HepG2 (cell line): Measurements from ENCODE around the gene CCDC6.

Experiments used
- ADNP ChIP-seq: sonication (generic); formaldehyde crosslinking; IDR thresholded peaks from 2 replicates; pipeline ENCODE4 v1.4.0; 2020; ENCODE audit warnings: missing genetic modification reagents
- GFI1 ChIP-seq: sonication (generic); formaldehyde crosslinking; IDR thresholded peaks from 2 replicates; pipeline ENCODE4 v1.5.0; 2020; ENCODE audit warnings: missing genetic modification reagents, mild to moderate bottlenecking, borderline replicate concordance
- POLR2A ChIP-seq, 2 experiments: IDR thresholded peaks; 2 replicates each; pipeline ENCODE4 v1.6.1; 2011; ENCODE audit warnings: low read depth in 2 of 2, low read length in 2 of 2, mild to moderate bottlenecking in 1 of 2, moderate library complexity in 1 of 2; ENCODE audit not compliant: insufficient read depth in 1 of 2
- SAFB2 ChIP-seq: sonication (generic); formaldehyde crosslinking; IDR thresholded peaks from 2 replicates; pipeline ENCODE4 v1.5.1; 2020; ENCODE audit warnings: missing genetic modification reagents, low read depth, mild to moderate bottlenecking, borderline replicate concordance
- SKI ChIP-seq: fragments of 450-650 bp; IDR thresholded peaks from one replicate; pipeline ENCODE4 v1.6.1; 2018; ENCODE audit warnings: mild to moderate bottlenecking; ENCODE audit not compliant: partially characterized antibody
- TARDBP ChIP-seq: sonication (generic); formaldehyde crosslinking; IDR thresholded peaks from 2 replicates; pipeline ENCODE4 v1.8.0; 2022; ENCODE audit warnings: mild to moderate bottlenecking, missing genetic modification reagents
- ZSCAN30 ChIP-seq: sonication (generic); formaldehyde crosslinking; IDR thresholded peaks from 2 replicates; pipeline ENCODE4 v1.5.0; 2020; ENCODE audit warnings: mild to moderate bottlenecking, missing genetic modification reagents
- ZSCAN31 ChIP-seq: sonication (generic); formaldehyde crosslinking; IDR thresholded peaks from 2 replicates; pipeline ENCODE4 v1.5.0; 2020; ENCODE audit warnings: low read depth, mild to moderate bottlenecking, missing genetic modification reagents
- TF ChIP-seq, protein P1 (sequence below): sonication (generic); IDR thresholded peaks from 2 replicates; pipeline ENCODE4 v1.6.1; 2016; ENCODE audit warnings: low read depth, borderline replicate concordance
- TF ChIP-seq, protein P2 (sequence below): sonication (generic); formaldehyde crosslinking; IDR thresholded peaks from 2 replicates; pipeline ENCODE4 v1.5.1; 2020; ENCODE audit warnings: mild to moderate bottlenecking, missing genetic modification reagents, moderate library complexity
- TF ChIP-seq, protein P3 (sequence below): sonication (generic); formaldehyde crosslinking; IDR thresholded peaks from 2 replicates; pipeline ENCODE4 v1.8.1; 2023; ENCODE audit warnings: mild to moderate bottlenecking, missing genetic modification reagents, borderline replicate concordance
- TF ChIP-seq, protein P4 (sequence below): sonication (generic); formaldehyde crosslinking; IDR thresholded peaks from 2 replicates; pipeline ENCODE4 v1.8.1; 2023; ENCODE audit warnings: mild to moderate bottlenecking, missing genetic modification reagents
- TF ChIP-seq, protein P5 (sequence below): sonication (generic); formaldehyde crosslinking; IDR thresholded peaks from 2 replicates; pipeline ENCODE4 v1.5.0; 2020; ENCODE audit warnings: mild to moderate bottlenecking, missing genetic modification reagents, moderate library complexity

DNA sequence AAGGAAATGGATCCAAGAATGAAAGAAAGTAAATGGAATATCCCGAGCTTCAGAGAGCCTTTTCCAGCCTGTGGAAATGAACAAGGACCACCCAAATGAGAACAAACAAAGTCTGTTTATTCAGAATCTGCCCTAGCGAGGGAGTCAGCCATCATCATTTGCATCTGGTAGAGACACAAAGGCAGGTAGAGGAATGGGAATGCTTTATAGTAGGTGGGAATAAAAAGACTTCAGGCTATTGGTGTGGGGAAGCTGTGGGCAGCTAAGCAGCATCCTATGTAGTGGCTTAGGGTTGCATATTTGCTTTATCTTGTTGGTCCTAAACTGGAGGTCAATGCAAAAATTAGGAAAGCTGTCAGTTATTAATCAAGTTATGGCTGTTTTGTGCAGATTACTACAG is 143.9 kb downstream of the CCDC6 start:
- TF ChIP-seq ZSCAN31 (CRISPR knock-in tag), result no peak
- TF ChIP-seq, protein P1, sequence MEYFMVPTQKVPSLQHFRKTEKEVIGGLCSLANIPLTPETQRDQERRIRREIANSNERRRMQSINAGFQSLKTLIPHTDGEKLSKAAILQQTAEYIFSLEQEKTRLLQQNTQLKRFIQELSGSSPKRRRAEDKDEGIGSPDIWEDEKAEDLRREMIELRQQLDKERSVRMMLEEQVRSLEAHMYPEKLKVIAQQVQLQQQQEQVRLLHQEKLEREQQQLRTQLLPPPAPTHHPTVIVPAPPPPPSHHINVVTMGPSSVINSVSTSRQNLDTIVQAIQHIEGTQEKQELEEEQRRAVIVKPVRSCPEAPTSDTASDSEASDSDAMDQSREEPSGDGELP, result no peak
- TF ChIP-seq, protein P2, sequence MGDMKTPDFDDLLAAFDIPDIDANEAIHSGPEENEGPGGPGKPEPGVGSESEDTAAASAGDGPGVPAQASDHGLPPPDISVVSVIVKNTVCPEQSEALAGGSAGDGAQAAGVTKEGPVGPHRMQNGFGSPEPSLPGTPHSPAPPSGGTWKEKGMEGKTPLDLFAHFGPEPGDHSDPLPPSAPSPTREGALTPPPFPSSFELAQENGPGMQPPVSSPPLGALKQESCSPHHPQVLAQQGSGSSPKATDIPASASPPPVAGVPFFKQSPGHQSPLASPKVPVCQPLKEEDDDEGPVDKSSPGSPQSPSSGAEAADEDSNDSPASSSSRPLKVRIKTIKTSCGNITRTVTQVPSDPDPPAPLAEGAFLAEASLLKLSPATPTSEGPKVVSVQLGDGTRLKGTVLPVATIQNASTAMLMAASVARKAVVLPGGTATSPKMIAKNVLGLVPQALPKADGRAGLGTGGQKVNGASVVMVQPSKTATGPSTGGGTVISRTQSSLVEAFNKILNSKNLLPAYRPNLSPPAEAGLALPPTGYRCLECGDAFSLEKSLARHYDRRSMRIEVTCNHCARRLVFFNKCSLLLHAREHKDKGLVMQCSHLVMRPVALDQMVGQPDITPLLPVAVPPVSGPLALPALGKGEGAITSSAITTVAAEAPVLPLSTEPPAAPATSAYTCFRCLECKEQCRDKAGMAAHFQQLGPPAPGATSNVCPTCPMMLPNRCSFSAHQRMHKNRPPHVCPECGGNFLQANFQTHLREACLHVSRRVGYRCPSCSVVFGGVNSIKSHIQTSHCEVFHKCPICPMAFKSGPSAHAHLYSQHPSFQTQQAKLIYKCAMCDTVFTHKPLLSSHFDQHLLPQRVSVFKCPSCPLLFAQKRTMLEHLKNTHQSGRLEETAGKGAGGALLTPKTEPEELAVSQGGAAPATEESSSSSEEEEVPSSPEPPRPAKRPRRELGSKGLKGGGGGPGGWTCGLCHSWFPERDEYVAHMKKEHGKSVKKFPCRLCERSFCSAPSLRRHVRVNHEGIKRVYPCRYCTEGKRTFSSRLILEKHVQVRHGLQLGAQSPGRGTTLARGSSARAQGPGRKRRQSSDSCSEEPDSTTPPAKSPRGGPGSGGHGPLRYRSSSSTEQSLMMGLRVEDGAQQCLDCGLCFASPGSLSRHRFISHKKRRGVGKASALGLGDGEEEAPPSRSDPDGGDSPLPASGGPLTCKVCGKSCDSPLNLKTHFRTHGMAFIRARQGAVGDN (CRISPR knock-in tag), result no peak
- no peak for TF ChIP-seq POLR2A (IDR thresholded peaks at IDR 0.05; ENCODE audit: insufficient read depth in 1 of 2, low read depth in 2 of 2, low read length in 2 of 2)
- TF ChIP-seq, protein P3, sequence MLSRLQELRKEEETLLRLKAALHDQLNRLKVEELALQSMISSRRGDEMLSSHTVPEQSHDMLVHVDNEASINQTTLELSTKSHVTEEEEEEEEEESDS (CRISPR knock-in tag), result no peak
- TF ChIP-seq SAFB2 (CRISPR knock-in tag), result no peak
- no peak for TF ChIP-seq SKI
- TF ChIP-seq, protein P4, sequence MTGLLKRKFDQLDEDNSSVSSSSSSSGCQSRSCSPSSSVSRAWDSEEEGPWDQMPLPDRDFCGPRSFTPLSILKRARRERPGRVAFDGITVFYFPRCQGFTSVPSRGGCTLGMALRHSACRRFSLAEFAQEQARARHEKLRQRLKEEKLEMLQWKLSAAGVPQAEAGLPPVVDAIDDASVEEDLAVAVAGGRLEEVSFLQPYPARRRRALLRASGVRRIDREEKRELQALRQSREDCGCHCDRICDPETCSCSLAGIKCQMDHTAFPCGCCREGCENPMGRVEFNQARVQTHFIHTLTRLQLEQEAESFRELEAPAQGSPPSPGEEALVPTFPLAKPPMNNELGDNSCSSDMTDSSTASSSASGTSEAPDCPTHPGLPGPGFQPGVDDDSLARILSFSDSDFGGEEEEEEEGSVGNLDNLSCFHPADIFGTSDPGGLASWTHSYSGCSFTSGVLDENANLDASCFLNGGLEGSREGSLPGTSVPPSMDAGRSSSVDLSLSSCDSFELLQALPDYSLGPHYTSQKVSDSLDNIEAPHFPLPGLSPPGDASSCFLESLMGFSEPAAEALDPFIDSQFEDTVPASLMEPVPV (CRISPR knock-in tag), result no peak
- TF ChIP-seq, protein P5, sequence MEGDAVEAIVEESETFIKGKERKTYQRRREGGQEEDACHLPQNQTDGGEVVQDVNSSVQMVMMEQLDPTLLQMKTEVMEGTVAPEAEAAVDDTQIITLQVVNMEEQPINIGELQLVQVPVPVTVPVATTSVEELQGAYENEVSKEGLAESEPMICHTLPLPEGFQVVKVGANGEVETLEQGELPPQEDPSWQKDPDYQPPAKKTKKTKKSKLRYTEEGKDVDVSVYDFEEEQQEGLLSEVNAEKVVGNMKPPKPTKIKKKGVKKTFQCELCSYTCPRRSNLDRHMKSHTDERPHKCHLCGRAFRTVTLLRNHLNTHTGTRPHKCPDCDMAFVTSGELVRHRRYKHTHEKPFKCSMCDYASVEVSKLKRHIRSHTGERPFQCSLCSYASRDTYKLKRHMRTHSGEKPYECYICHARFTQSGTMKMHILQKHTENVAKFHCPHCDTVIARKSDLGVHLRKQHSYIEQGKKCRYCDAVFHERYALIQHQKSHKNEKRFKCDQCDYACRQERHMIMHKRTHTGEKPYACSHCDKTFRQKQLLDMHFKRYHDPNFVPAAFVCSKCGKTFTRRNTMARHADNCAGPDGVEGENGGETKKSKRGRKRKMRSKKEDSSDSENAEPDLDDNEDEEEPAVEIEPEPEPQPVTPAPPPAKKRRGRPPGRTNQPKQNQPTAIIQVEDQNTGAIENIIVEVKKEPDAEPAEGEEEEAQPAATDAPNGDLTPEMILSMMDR, result no peak
- TF ChIP-seq ADNP (CRISPR knock-in tag), result no peak
- no peak for TF ChIP-seq TARDBP
- no peak for TF ChIP-seq GFI1 (CRISPR knock-in tag)
- no peak for TF ChIP-seq ZSCAN30 (CRISPR knock-in tag)
